AG10803 (cell line): ENCODE measurements around the gene MAP3K6.

ENCODE experiments used
- DNase-seq: peaks from one replicate; pipeline ENCODE4 v3.0.0; 2010; ENCODE audit warnings: low read depth
- H3K4me3 ChIP-seq: 2 replicates; pipeline ENCODE4 v1.5.1; 2011; ENCODE audit warnings: mild to moderate bottlenecking, low read length, control low read depth
- CTCF ChIP-seq: conservative IDR thresholded peaks from 2 replicates; pipeline ENCODE4 v1.5.1; 2011; ENCODE audit warnings: mild to moderate bottlenecking, low read length, control low read depth, inconsistent platforms

MAP3K6 gene

DNA sequence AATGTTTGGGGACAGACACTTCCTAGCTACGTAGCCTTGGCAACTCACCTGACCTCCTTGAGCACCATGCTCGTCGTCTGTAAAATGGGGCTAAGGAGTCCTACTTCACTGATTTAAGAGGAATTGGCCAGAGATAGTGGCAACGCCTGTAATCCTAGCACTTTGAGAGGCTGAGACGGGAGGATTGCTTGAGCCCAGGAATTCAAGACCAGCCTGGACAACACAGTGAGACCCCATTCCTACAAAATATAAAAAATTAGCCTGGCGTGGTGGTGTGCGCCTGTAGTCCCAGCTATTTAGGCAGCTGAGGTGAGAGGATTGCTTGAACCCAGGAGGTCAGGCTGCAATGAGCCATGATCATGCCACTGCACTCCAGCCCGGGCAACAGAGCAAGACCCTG, 20.4 kb downstream of the MAP3K6 start:
- no peak overlapping the region for H3K4me3 ChIP-seq
- DNase-seq: no peak
- TF ChIP-seq CTCF: no peak

- TF ChIP-seq CTCF: no peak
- DNase-seq: no peak
- no peak overlapping the region for H3K4me3 ChIP-seq
These were observed 21.5 kb downstream of the MAP3K6 start for GRCh38 chr1:27345272-27345671.

DNA sequence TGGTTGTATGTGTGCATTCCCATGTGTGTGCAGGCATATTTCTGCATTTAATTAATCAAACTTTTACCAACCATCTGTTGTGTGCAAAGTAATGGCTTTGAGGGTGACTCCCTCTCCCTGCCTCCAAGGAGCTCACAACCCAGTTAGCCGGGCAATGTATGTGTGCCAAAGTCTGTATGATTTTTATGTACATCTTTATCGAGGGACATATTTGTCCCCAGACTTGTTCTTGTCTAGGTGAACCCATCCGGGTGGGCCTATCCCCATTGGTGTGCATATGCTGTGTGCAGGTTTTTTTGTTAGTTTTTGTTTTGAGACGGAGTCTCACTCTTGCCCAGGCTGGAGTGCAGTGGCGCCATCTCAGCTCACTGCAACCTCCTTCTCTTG, 23.1 kb downstream of the MAP3K6 start:
- H3K4me3 ChIP-seq: no peak overlapping the region
- peak; percentile 20 for DNase-seq
- no peak for TF ChIP-seq CTCF

DNA sequence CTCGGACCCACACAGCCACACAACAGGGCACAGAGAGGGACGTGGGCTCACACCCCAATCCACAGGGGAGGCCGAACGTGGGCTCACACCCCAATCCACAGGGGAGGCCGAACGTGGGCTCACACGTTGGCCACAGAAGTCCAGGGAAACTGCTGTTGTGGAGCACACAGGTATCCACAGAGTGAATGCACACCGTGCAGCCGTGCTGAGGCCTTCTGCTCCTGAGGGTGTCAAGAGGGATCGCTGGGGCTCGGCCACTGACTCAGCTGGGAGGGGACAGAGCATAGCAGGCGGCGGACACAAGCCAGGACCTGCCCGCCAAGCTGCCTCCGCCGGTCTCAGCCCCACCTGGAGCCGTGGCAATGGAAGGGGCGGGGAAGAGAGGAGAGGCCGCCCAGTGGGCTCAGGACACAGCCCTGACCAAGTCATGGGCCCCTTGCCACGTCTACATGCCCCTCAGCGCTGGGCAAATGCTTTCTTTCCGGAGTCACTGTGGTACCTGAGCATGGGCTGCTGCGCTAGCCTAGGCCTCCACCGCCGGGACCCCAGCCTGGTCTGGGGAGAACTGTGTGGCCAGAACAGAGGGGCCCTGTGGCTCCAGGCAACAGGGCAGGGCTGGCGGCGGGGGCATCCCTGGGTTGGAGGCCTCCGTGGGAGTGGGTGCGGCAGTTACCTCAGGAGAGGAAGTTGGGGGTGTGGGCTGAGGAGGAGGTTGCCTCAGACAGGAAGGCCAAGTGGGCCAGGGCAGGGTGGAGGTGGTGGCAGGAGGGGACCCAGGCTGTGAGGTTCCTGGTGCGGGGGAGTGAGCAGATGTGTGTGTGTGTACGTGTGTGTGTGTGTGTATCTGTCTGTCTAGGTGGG, 23.8 kb downstream of the MAP3K6 start:
- TF ChIP-seq CTCF: no peak
- DNase-seq: no peak
- no peak overlapping the region for H3K4me3 ChIP-seq

- no peak overlapping the region for H3K4me3 ChIP-seq
- no peak for DNase-seq
- TF ChIP-seq CTCF: no peak
These were observed 24.4 kb downstream of the MAP3K6 start for GRCh38 chr1:27342391-27342777.

GRCh38 chr1:27341525-27342252, 25.1 kb downstream of the MAP3K6 start, which contains the start of gene SYTL1:
SYTL1 (plus strand) TSS chr1:27342022; CDS start chr1:27345335, 3,313 bp downstream.
- no peak within 1 kb of the TSS for H3K4me3 ChIP-seq
- peak; percentile 46 for DNase-seq
- no peak for TF ChIP-seq CTCF
